ENCODE data around the gene PCDHGA5. TPM values are rescaled to one million over a fixed set of nuclear protein-coding genes. Genes with fewer than 3 reads are reported as not detected.
"Not testable (repeated sequence)": the region's sequence is repeated elsewhere in the genome, so short reads cannot be mapped to it uniquely, and the experiment has no call there.

Gene PCDHGA5
- total RNA-seq, 4 donors from 2014 or later, result 8.2 to 13.2 (median 12.1) TPM

DNA sequence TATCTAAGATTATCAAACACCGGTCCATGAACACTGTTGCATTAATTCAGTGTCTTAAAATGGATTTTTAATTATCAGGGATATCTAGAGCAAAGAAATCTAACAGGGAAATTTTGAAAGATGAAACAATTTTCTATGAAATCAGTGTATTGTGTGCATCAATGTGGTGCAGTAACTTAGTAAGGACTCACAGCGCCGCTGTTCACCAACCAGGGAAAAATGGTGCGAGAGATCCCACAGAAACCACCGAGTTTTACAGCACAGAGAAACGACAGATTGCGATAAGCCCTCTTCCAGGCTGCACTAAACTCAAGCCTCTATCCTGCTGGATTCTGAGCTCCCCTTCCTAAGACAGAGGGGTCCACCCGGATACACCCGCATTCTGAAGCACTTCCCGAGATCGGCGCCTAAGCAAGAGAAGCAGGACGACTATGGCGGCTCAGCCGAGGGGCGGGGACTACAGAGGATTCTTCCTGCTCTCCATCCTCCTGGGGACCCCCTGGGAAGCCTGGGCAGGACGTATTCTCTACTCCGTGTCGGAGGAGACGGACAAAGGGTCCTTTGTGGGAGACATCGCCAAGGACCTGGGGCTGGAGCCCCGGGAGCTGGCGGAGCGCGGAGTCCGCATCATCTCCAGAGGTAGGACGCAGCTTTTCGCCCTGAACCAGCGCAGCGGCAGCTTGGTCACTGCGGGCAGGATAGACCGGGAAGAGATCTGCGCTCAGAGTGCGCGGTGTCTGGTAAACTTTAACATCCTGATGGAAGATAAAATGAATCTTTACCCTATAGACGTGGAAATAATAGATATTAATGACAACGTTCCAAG is 18.7 kb downstream of the PCDHGA5 start, which contains the start of gene PCDHGA7:
Gene PCDHGA7, plus strand, starts transcription at position 274 of the 826 bp plus-strand sequence. Its CDS starts 158 bp downstream, at position 432.
- H3K9me3 ChIP-seq, result peaks cover 0 to 100% (median 48%) of the 10 kb centered on the region in 4 donors
- peak within 1 kb of the TSS in 1 of 4 donors; percentile 21 for H3K4me3 ChIP-seq

GRCh38 chr5:141383345-141383744 is 19.4 kb downstream of the PCDHGA5 start:
- no peak for DNase-seq (ENCODE audit: low spot score in 2 of 2)
- Histone ChIP-seq H3K36me3 (peaks cover 0 to 40% (median 0%) of the 10 kb centered on the region in 3 donors), H3K27me3 (no peaks in the 10 kb centered on the region), H3K27ac (no peak overlapping the region), H3K4me1 (no peaks in the 10 kb centered on the region), H3K9me3 (peaks cover 0 to 97% (median 46%) of the 10 kb centered on the region in 4 donors), H3K4me3 (no peak overlapping the region)
- TF ChIP-seq EP300 (IDR thresholded peaks at IDR 0.05) (no peak), POLR2A (IDR thresholded peaks at IDR 0.05) (no peak)
- TF ChIP-seq, protein P1, sequence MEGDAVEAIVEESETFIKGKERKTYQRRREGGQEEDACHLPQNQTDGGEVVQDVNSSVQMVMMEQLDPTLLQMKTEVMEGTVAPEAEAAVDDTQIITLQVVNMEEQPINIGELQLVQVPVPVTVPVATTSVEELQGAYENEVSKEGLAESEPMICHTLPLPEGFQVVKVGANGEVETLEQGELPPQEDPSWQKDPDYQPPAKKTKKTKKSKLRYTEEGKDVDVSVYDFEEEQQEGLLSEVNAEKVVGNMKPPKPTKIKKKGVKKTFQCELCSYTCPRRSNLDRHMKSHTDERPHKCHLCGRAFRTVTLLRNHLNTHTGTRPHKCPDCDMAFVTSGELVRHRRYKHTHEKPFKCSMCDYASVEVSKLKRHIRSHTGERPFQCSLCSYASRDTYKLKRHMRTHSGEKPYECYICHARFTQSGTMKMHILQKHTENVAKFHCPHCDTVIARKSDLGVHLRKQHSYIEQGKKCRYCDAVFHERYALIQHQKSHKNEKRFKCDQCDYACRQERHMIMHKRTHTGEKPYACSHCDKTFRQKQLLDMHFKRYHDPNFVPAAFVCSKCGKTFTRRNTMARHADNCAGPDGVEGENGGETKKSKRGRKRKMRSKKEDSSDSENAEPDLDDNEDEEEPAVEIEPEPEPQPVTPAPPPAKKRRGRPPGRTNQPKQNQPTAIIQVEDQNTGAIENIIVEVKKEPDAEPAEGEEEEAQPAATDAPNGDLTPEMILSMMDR (IDR thresholded peaks at IDR 0.05), result no peak
- 37 to 48% methylated on average over 21 of the region's 21 CpGs for WGBS, 2 donors

More for the DNA sequence above, 18.7 kb downstream of the PCDHGA5 start, which contains the start of gene PCDHGA7:
- WGBS, 2 donors, result 19 to 20% methylated on average over 32 to 36 of the region's 37 CpGs
- Histone ChIP-seq H3K27me3 (no peaks in the 10 kb centered on the region), H3K36me3 (peaks cover 0 to 40% (median 0%) of the 10 kb centered on the region in 3 donors), H3K4me1 (no peaks in the 10 kb centered on the region), H3K27ac (no peak within 1 kb of the TSS)
- TF ChIP-seq EP300 (IDR thresholded peaks at IDR 0.05) (no peak), POLR2A (IDR thresholded peaks at IDR 0.05) (no peak)
- TF ChIP-seq, protein P1 (IDR thresholded peaks at IDR 0.05), result no peak
- DNase-seq (ENCODE audit: low spot score in 2 of 2), result no peak

DNA sequence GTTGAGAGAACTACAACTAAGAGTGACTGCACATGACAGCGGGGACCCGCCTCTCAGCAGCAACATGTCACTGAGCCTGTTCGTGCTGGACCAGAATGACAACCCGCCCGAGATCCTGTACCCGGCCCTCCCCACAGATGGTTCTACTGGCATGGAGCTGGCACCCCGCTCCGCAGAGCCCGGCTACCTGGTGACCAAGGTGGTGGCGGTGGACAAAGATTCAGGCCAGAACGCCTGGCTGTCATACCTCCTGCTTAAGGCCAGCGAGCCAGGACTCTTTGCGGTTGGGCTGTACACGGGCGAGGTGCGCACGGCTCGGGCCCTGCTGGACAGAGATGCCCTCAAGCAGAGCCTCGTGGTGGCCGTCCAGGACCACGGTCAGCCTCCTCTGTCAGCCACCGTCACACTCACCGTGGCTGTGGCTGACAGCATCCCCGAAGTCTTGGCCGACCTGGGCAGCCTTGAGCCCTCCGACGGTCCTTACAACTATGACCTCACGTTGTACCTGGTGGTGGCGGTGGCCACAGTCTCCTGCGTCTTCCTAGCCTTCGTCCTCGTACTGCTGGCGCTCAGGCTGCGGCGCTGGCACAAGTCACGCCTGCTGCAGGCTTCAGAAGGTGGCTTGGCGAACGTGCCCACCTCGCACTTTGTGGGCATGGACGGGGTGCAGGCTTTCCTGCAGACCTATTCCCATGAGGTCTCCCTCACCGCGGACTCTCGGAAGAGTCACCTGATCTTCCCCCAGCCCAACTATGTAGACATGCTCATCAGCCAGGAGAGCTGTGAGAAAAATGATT is 20.7 kb downstream of the PCDHGA5 start:
- H3K4me3 ChIP-seq, result no peak overlapping the region
- H3K4me1 ChIP-seq, result no peaks in the 10 kb centered on the region
- TF ChIP-seq, protein P1 (IDR thresholded peaks at IDR 0.05), result no peak
- TF ChIP-seq POLR2A (IDR thresholded peaks at IDR 0.05) (no peak), EP300 (IDR thresholded peaks at IDR 0.05) (no peak)
- 47 to 58% methylated on average over 34 to 37 of the region's 43 CpGs for WGBS, 2 donors
- H3K36me3 ChIP-seq, result peaks cover 0 to 45% (median 0%) of the 10 kb centered on the region in 3 donors
- H3K9me3 ChIP-seq, result peaks cover 0 to 97% (median 48%) of the 10 kb centered on the region in 4 donors
- DNase-seq (ENCODE audit: low spot score in 2 of 2), result no peak
- no peaks in the 10 kb centered on the region for H3K27me3 ChIP-seq
- no peak overlapping the region for H3K27ac ChIP-seq

GRCh38 chr5:141387557-141388311 is 23.8 kb downstream of the PCDHGA5 start, which contains the start of gene PCDHGB4:
Gene PCDHGB4 (plus strand): TSS chr5:141387698. CDS start chr5:141387885, 187 bp downstream.
- peaks cover 0 to 48% (median 0%) of the 10 kb centered on the region in 3 donors for H3K36me3 ChIP-seq
- not testable (repeated sequence) for H3K4me3 ChIP-seq; H3K27me3 ChIP-seq; H3K4me1 ChIP-seq; H3K27ac ChIP-seq; DNase-seq (ENCODE audit: low spot score in 2 of 2)
- 10 to 11% methylated on average over 23 to 24 of the region's 40 CpGs for WGBS, 2 donors
- H3K9me3 ChIP-seq, result peaks cover 3 to 97% (median 50%) of the 10 kb centered on the region in 4 donors
- TF ChIP-seq, protein P1 (IDR thresholded peaks at IDR 0.05), result peak in 2 of 5 experiments; percentile 17 to 29
